Posterior vena cava (tissue), 2 donors: ENCODE data around the gene PAX9. TPM values are rescaled to one million over a fixed set of nuclear protein-coding genes. Genes with fewer than 3 reads are reported as not detected.

Experiments
- DNase-seq: peaks from one replicate; pipeline ENCODE4 v3.0.0-alpha.2; 2020; ENCODE audit warnings: low spot score
- intact Hi-C, 2 donors: fragments of 100-400 bp; cut with DNase I; formaldehyde crosslinking; loops; one replicate each; pipeline versions ENCODE4 v1.14.1 to v1.14.2; 2022 to 2023
- total RNA-seq, 2 donors: library from RNA; stranded (reverse); fragmentation: NEBNext Ultra II Directional; extraction: Animal tissue kit (Norgen Biotek cat#: 25700); gene quantifications; one replicate each; pipeline ENCODE4 v1.2.1, GENCODE V29; 2021
- donor health status: DM: yes; HTN: yes; CAD: no.
- donor health status: DM: yes; HTN: yes; CAD: no.

The PAX9 gene
- total RNA-seq, 2 donors from 2014 or later = 0.10 TPM; not detected in 1

- intact Hi-C loops = no loop called here
- DNase-seq = no peak
These were observed 6.8 kb upstream of the PAX9 start for GRCh38 chr14:36654794-36655381.

GRCh38 chr14:36655571-36655962 is 6.1 kb upstream of the PAX9 start:
- intact Hi-C loops = no loop called here
- DNase-seq = no peak

- no peak for DNase-seq
- intact Hi-C loops = no loop called here
These were observed 5.5 kb upstream of the PAX9 start for GRCh38 chr14:36655963-36656686.

GRCh38 chr14:36656687-36657398 is 4.8 kb upstream of the PAX9 start:
- intact Hi-C loops = no loop called here
- no peak for DNase-seq

GRCh38 chr14:36657399-36658122 is 4.1 kb upstream of the PAX9 start:
- DNase-seq = peak; percentile 75
- intact Hi-C loops = no loop called here

GRCh38 chr14:36658123-36659009 is 3.3 kb upstream of the PAX9 start:
- intact Hi-C loops = no loop called here
- DNase-seq = peak; percentile 60

GRCh38 chr14:36659010-36659821 is 2.4 kb upstream of the PAX9 start:
- DNase-seq = peak; percentile 77
- intact Hi-C loops = no loop called here

- intact Hi-C loops = no loop called here
These were observed 1.6 kb upstream of the PAX9 start for GRCh38 chr14:36659822-36660735.

GRCh38 chr14:36660736-36661505 is 739 bp upstream of the PAX9 start:
- DNase-seq = no peak
- intact Hi-C loops = no loop called here

More at GRCh38 chr14:36659822-36660735, 1.6 kb upstream of the PAX9 start:
- DNase-seq = no peak

GRCh38 chr14:36662258-36662542 is 540 bp downstream of the PAX9 start:
- no peak for DNase-seq
- intact Hi-C loops = no loop called here

- intact Hi-C loops = no loop called here
- no peak for DNase-seq
These were observed 1.1 kb downstream of the PAX9 start for GRCh38 chr14:36662543-36663403.

GRCh38 chr14:36663404-36664321 is 2.0 kb downstream of the PAX9 start:
- DNase-seq = no peak
- intact Hi-C loops = no loop called here

GRCh38 chr14:36664322-36665193 is 2.9 kb downstream of the PAX9 start:
- intact Hi-C loops = no loop called here
- DNase-seq = no peak
